Mononuclear cell (primary cell): ENCODE results near the gene EHBP1. TPM values are rescaled to one million over a fixed set of nuclear protein-coding genes. Genes with fewer than 3 reads are reported as not detected.

Experiments
- H3K27me3 ChIP-seq: 2 replicates; pipeline ENCODE4 v1.6.0; 2011; ENCODE audit warnings: low read length, control low read depth; ENCODE audit not compliant: insufficient read depth
- H3K4me1 ChIP-seq: 2 replicates; pipeline ENCODE4 v1.5.1; 2011; ENCODE audit warnings: mild to moderate bottlenecking, low read length, control low read depth; ENCODE audit not compliant: insufficient read depth
- H3K4me3 ChIP-seq: 2 replicates; pipeline ENCODE4 v1.5.1; 2011; ENCODE audit warnings: mild to moderate bottlenecking, low read length, moderate library complexity
- H3K9me3 ChIP-seq: 2 replicates; pipeline ENCODE4 v1.5.1; 2011; ENCODE audit warnings: low read depth, mild to moderate bottlenecking, control low read depth, low read length
- total RNA-seq: library from RNA; depleted of rRNA; stranded (reverse); fragments of >200 nt; gene quantifications from one replicate; pipeline ENCODE4 v1.2.3, GENCODE V29; 2012

EHBP1 gene
- total RNA-seq, 1 donor, result 31.6 TPM

DNA sequence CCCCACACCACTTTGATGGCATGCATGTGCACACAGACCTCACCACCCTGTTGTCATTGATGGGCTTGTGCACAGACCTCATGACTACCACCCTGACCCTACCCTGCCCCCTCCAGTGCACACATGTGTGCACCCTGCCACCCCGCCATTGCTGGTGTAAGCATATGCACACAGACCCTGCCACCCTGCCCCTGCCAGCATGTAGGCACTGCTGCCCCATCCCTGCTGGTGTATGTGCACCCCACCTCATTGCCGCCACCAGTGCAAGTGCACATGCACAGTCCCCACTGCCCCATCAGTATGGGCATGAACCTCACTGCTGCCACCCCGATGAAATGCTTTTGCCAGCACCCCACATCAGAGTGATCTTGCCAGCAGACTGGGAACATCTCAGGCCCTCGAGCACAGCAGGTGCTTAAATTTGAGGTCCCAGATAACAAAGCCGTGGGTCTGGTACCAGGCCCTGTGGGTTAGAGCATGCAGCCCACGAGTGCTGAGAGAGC is 169.4 kb downstream of the EHBP1 start:
- H3K4me1 ChIP-seq, result no peaks in the 10 kb centered on the region
- H3K4me3 ChIP-seq, result no peak overlapping the region
- no peaks in the 10 kb centered on the region for H3K27me3 ChIP-seq
- H3K9me3 ChIP-seq, result peaks cover 12% of the 10 kb centered on the region

DNA sequence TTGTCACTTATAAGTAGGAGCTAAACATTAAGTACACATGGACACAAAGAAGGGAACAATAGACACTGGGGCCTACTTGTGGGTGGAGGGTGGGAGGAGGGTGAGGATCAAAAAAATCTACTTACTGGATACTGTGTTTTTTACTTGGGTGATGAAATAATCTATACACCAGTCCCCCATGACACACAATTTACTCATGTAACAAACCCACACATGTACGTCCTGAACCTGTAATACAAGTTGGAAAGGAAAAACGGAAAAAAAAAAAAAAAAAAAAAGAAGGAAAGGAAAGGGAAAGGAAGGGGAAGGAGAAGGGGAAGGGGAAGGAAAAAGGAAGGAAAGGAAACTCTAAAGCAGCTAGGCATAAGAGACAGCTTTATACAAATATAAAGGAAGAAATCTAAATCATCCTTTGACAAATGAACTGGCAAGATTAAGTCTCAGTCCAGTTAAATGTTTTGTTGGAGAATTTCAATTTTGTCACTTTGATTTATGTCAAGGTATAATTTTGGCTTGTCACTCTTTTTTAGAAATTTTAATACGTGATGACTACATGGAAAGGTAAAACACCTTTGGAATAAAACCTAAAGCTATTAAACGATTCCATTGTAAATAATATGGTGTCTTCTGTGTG is 175.8 kb downstream of the EHBP1 start:
- Histone ChIP-seq H3K4me1 (no peaks in the 10 kb centered on the region), H3K27me3 (no peaks in the 10 kb centered on the region), H3K9me3 (no peaks in the 10 kb centered on the region), H3K4me3 (no peak overlapping the region)

DNA sequence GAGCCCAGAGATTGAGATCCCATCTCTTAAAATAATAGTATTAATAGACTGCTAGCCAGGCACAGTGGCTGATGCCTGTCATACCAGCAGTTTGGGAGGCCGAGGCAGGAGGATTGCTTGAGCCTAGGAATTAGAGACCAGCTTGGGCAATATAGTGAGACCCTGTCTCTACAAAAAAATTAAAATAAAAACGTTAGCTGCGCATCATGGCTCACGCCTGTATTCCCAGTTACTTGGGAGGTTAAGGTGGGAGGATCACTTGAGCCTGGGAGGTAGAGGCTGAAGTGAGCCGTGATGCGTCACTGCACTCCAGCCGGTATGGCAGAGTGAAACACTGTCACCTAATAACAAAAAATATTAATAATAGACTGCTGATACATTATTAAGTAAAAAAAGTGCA is 178.1 kb downstream of the EHBP1 start:
- no peaks in the 10 kb centered on the region for H3K9me3 ChIP-seq
- no peak overlapping the region for H3K4me3 ChIP-seq
- H3K27me3 ChIP-seq, result no peaks in the 10 kb centered on the region
- H3K4me1 ChIP-seq, result no peaks in the 10 kb centered on the region

DNA sequence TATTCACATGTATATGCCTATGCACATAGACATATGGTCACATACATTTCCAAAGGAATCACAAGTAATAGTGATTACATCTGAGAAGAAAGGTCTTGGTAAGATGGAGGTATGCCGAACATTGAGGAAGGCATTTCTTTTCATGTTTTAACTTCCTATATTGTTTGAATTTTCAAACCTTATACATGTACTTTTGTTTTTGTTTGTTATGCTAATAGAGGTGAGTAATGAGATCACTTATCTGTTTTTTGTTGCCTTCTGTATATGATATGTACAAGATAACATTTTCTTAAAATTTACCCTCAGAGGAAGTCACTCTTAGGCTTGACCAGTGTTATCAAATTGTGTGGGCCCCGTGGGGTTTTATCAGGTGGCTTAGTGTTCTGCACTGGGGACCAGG is 178.6 kb downstream of the EHBP1 start:
- H3K27me3 ChIP-seq, result no peaks in the 10 kb centered on the region
- H3K4me1 ChIP-seq, result no peaks in the 10 kb centered on the region
- no peak overlapping the region for H3K4me3 ChIP-seq
- H3K9me3 ChIP-seq, result no peaks in the 10 kb centered on the region

DNA sequence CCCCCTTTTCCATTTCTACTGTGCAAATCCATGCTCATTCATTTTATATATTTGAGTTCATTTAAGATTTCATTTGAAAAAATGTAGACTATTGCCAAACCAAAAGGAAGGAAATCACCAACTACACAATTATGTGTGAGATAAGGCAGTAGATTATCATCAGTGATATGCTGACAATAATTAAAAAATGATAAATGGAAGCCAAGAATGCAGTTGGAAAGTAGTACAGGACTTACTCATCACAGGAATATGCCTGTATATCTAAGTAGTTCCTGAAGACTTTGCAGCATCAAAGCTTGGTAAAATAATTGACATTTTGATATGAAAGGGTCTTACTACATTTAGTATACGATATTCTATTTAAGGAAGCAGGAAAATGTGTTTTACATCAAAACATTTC is 179.0 kb downstream of the EHBP1 start:
- Histone ChIP-seq H3K4me1 (no peaks in the 10 kb centered on the region), H3K4me3 (no peak overlapping the region), H3K9me3 (no peaks in the 10 kb centered on the region)

DNA sequence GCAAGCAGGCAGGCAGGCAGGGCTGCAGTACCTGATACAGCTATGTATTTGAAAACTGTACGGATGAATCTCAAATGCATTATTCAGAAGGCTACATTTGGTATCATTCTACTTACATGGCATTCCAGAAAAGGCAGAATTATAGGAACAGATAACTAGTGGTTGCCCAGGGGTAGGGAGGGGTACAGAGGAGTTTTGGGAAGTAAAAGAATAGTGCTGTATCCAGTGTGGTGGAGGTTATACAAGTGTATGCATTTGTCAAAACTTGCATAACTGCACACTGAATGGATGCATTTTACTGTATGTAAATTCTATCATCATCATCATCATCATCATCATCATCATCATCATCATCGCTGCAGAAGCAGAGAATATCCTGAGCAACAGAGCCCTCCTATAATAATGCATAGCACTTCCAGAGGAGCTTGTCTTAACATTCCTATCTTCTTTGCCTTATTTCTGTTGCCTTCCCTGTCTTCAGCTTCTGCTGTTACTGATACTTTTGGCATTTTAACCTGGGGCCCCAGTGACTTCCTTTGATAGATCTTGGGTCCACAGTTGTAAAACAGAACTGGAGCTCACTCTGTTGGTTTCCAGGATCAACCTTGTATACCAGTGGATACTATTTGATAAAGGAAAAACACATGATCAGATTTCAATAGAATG is 189.6 kb downstream of the EHBP1 start:
- no peak overlapping the region for H3K4me3 ChIP-seq
- no peaks in the 10 kb centered on the region for H3K4me1 ChIP-seq
- H3K27me3 ChIP-seq, result no peaks in the 10 kb centered on the region
- H3K9me3 ChIP-seq, result no peaks in the 10 kb centered on the region

More for the DNA sequence above, 179.0 kb downstream of the EHBP1 start:
- H3K27me3 ChIP-seq, result no peaks in the 10 kb centered on the region

DNA sequence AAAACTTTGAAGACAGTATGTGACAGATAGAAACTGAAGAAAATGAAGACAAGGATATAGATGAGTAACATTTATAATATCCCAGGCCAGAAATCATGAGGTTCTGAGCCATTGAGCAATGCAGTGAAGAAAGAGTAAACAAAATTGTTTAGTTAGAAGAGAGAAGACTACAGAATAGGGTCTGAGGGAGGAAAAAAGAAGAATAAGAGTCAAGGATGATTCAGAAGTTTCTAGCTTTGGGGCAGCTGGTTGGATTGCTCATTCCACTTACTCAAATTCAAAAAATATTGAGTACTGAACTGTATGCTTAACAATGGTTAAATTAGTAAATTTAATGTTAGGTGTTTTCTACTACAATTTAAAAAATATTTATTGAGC is 190.1 kb downstream of the EHBP1 start:
- no peaks in the 10 kb centered on the region for H3K9me3 ChIP-seq
- H3K4me1 ChIP-seq, result no peaks in the 10 kb centered on the region
- H3K4me3 ChIP-seq, result no peak overlapping the region
- no peaks in the 10 kb centered on the region for H3K27me3 ChIP-seq

DNA sequence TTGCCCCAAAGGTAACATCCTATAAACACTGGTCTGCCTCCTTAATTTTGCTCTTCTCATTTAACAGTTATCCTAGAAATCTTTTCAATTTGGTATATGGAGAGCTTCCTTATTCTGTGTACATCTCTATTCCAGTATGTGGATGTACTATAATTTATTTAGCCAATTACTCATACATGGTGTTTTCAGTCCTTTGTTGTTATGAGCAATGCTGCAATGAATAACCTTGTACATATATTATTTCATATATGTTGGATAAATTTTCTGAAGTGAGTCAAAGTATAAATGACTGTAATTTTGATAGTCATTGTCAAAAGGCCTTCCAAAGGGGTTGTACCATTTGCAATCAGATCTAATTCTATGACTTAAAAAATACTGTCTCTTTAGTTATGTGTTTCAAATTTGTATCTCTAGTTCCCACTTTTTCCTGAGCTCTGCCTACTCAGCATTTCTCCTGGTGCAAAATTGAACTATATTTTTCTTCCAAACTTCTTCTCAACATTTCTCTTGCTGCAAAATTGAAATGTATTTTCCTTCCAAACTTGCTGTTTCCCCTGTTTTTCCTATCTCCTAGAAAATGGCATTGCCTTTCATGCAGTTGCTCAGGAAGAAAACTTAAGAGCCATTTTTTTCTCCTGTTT is 191.8 kb downstream of the EHBP1 start:
- no peaks in the 10 kb centered on the region for H3K9me3 ChIP-seq

DNA sequence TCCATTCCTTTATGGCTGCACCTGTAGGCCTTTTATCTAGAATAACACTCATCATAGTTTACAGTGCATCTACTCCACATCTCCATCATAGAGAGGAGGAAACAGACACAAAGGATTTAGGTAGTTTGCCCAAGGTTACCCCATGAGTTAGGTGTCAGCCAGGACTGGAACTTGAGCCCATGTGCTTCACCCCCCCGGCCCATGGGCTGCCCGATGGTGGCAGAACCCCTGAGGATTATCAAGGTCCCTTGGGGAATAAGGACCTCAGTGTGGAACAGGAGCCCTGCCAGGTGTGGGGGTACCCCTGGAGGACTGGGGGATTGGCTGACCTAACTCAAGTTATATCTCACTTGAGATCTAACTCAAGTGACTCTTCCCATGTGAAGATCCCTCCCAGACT is 198.8 kb downstream of the EHBP1 start:
- H3K27me3 ChIP-seq, result no peaks in the 10 kb centered on the region
- no peaks in the 10 kb centered on the region for H3K9me3 ChIP-seq
- H3K4me3 ChIP-seq, result no peak overlapping the region
- H3K4me1 ChIP-seq, result no peaks in the 10 kb centered on the region

More for the DNA sequence above, 191.8 kb downstream of the EHBP1 start:
- H3K4me1 ChIP-seq, result no peaks in the 10 kb centered on the region
- no peak overlapping the region for H3K4me3 ChIP-seq
- no peaks in the 10 kb centered on the region for H3K27me3 ChIP-seq

DNA sequence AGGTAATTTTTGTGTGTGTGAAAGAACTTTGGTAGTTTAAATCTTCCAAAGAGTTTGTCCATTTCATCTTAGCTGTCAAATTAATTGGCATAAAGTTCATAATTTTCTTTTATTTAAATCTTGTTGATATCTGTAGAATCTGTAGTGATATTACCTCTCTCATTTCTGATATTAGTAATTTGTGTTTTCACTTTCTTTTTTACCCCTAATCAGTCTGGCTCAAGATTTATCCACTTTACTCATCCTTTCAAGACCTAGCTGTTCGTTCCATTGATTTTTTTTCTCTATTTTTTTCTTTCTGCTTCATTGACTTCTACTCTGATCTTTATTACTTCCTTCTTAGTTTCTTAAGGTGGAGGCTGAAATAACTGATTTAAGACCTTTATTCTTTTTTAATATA is 202.6 kb downstream of the EHBP1 start:
- no peak overlapping the region for H3K4me3 ChIP-seq
- H3K27me3 ChIP-seq, result no peaks in the 10 kb centered on the region
- H3K9me3 ChIP-seq, result no peaks in the 10 kb centered on the region
- H3K4me1 ChIP-seq, result no peaks in the 10 kb centered on the region

DNA sequence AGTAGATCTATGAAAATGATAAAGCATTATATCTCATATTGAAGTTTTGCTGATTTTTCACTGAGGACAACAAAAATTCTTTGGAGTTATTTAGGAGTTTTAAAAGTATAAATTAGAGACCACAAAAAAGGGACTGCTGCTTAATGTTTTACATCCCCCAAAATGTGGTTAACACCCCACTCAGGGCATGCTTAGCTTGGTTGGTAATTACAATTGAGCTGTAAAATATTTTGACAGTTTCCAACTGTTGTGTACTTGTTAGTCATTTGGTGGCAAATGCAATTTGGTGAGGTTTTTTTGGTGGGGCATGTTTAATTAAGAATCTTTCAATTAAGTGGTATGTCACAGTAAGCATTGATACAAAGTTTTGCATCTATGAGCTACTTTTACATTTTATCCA is 207.8 kb downstream of the EHBP1 start:
- Histone ChIP-seq H3K4me1 (no peaks in the 10 kb centered on the region), H3K9me3 (no peaks in the 10 kb centered on the region), H3K27me3 (no peaks in the 10 kb centered on the region), H3K4me3 (no peak overlapping the region)

DNA sequence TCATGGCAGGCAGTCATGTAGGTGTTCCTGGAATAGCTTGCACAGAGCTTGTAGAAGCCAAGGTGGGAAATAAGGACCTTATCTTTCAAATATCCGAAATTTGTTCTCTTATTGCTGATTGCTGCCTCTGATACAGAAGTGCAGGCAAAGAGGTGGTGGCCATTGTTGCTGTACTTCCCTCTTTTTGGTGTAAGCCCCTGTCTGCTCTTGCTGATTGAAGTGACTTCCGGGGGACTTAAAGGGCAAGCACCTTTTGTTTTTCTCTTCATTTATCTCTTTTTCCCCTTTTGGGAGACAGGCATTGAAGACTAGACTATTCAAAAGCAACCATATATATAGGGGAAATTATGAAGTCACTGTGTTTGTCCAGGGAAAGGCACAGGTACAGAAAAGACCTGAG is 213.5 kb downstream of the EHBP1 start:
- H3K4me3 ChIP-seq, result no peak overlapping the region
- H3K4me1 ChIP-seq, result no peaks in the 10 kb centered on the region
- no peaks in the 10 kb centered on the region for H3K27me3 ChIP-seq

DNA sequence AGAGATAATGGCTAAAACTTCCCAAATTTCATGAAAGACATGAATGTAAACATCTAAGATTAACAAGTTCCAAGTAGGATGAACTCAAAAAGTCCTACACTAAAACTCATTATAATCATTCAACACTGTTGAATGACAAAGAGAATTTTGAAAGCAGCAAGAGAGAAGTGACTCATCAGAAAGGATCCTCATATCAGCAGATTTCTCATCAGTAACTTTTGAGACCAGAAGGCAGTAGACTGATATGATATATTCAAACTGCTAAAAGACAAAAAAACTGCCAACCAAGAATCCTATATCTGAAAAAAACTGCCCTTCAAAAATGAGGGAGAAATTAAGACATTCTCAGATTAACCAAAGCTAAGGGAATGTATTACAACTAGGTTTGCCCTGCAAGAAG is 214.6 kb downstream of the EHBP1 start:
- Histone ChIP-seq H3K4me1 (no peaks in the 10 kb centered on the region), H3K9me3 (peaks cover 23% of the 10 kb centered on the region), H3K4me3 (no peak overlapping the region), H3K27me3 (no peaks in the 10 kb centered on the region)

More for the DNA sequence above, 213.5 kb downstream of the EHBP1 start:
- H3K9me3 ChIP-seq, result peaks cover 13% of the 10 kb centered on the region

DNA sequence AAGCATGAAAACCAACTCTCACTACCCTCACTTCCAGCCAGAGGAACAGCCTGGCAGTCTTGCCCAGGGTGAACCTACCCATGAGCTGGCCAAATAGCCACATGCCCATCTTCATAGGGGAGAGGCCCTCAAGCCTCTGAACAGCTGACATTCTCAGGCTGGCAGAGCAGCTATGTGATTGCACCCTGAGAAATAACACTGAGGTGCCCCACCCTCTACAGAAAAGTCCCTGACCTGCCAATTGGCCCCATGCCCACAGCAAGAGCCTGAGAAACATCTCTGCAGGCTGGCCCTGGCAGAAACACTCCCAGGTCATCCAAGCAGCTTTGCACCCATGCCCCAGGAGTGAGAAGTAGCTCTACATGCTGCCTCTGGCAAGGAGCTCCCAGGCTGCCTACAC is 217.7 kb downstream of the EHBP1 start:
- H3K4me3 ChIP-seq, result no peak overlapping the region
- H3K9me3 ChIP-seq, result peaks cover 25% of the 10 kb centered on the region
- no peaks in the 10 kb centered on the region for H3K4me1 ChIP-seq
- no peaks in the 10 kb centered on the region for H3K27me3 ChIP-seq

DNA sequence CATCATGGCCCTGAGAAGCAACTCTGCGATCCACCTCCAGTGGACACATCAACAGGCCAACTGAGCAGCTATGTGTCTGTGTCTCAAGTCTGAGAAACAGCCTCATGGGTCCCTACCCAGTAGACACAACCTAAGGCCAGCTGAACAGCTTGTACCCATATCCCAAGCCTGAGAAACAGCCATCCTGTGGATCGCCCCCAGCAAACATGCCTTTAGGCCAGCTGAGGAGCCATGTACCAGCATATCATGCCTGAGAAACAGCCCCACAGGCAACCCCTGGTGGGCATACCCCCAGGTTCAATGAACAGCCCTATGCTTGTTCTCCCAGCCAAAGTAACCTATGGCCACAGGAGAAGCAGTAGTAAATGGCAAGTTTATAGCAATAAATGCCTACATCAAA is 218.4 kb downstream of the EHBP1 start:
- no peaks in the 10 kb centered on the region for H3K27me3 ChIP-seq
- no peak overlapping the region for H3K4me3 ChIP-seq
- peaks cover 25% of the 10 kb centered on the region for H3K9me3 ChIP-seq
- no peaks in the 10 kb centered on the region for H3K4me1 ChIP-seq
